Activated CD4-positive, CD25-positive, alpha-beta regulatory T cell treated with anti-CD3 and anti-CD28 coated beads, Interleukin-2, amount 50 U/mL, for 16 hours (primary cell): ENCODE results near the gene SCGB1C2.

Experiments used
- DNase-seq: peaks from one replicate; pipeline ENCODE4 v3.0.0-alpha.2; 2020; ENCODE audit warnings: low read depth, low spot score

Gene SCGB1C2

GRCh38 chr17:171871-172270, 34.5 kb downstream of the SCGB1C2 start:
- DNase-seq = no peak

GRCh38 chr17:172401-172800, 35.0 kb downstream of the SCGB1C2 start:
- DNase-seq = no peak

- DNase-seq = no peak
Observed at GRCh38 chr17:173166-173911, 36.0 kb downstream of the SCGB1C2 start.

- DNase-seq = no peak
Observed at GRCh38 chr17:177155-177554, 39.8 kb downstream of the SCGB1C2 start.

- DNase-seq = no peak
Observed at GRCh38 chr17:177762-178161, 40.4 kb downstream of the SCGB1C2 start.

GRCh38 chr17:178292-179065, 41.1 kb downstream of the SCGB1C2 start:
- DNase-seq = no peak

GRCh38 chr17:179066-179432, 41.7 kb downstream of the SCGB1C2 start:
- DNase-seq = no peak

GRCh38 chr17:179781-180380, 42.5 kb downstream of the SCGB1C2 start:
- no peak for DNase-seq

- DNase-seq = no peak
Observed at GRCh38 chr17:180381-181244, 43.2 kb downstream of the SCGB1C2 start.

- no peak for DNase-seq
Observed at GRCh38 chr17:181245-182049, 44.1 kb downstream of the SCGB1C2 start, which contains the start of gene DOC2B. Gene DOC2B, minus strand, starts transcription at chr17:181650. Its CDS starts 171 bp downstream, at chr17:181479.

GRCh38 chr17:182050-182751, 44.8 kb downstream of the SCGB1C2 start:
- no peak for DNase-seq

- DNase-seq = no peak
Observed at GRCh38 chr17:183021-183420, 45.7 kb downstream of the SCGB1C2 start.

GRCh38 chr17:185445-186138, 48.2 kb downstream of the SCGB1C2 start:
- no peak for DNase-seq

GRCh38 chr17:187130-187529, 49.8 kb downstream of the SCGB1C2 start:
- no peak for DNase-seq
